ENCODE results near the gene BST2. TPM values are rescaled to one million over a fixed set of nuclear protein-coding genes. Genes with fewer than 3 reads are reported as not detected.

The BST2 gene
- total and polyA plus RNA-seq, 2 of the 4 experiments (the other 2 are of a cell fraction) = 0.18 to 0.92 TPM

GRCh38 chr19:17450264-17451075 lies 45.0 kb upstream of the BST2 start:
- Histone ChIP-seq H3K4ac (ENCODE audit: low read depth, low read length) (no peak overlapping the region), H4K91ac (ENCODE audit: insufficient read depth, low read depth, low read length) (no peak overlapping the region), H3K4me2 (ENCODE audit: low read depth, low read length) (no peak overlapping the region), H2AK9ac (replicated peaks; ENCODE audit: low read depth, low read length, poor library complexity) (no peak overlapping the region), H4K20me1 (ENCODE audit: insufficient read depth, low read length) (peaks cover 3% of the 10 kb centered on the region), H3K9ac (ENCODE audit: low read depth, low read length) (no peak overlapping the region), H3K27me3 (ENCODE audit: control insufficient read depth, insufficient read depth, low read length) (peaks cover 22% of the 10 kb centered on the region), H4K8ac (ENCODE audit: low read depth in 2 of 2, low read length in 2 of 2) (no peak overlapping the region), H3K27ac (ENCODE audit: insufficient read depth, low read length) (no peak overlapping the region), H3K18ac (ENCODE audit: low read depth, low read length) (no peak overlapping the region), H3K4me1 (ENCODE audit: control insufficient read depth, insufficient read depth, low read length) (no peaks in the 10 kb centered on the region), H3K36me3 (ENCODE audit: control insufficient read depth, insufficient read depth, low read length) (no peaks in the 10 kb centered on the region), H2BK120ac (ENCODE audit: low read depth, low read length) (no peak overlapping the region), H3K9me1 (ENCODE audit: insufficient read depth, low read length) (no peaks in the 10 kb centered on the region), H3K23ac (ENCODE audit: low read depth, low read length) (no peak overlapping the region), H2BK5ac (ENCODE audit: low read depth, low read length, poor library complexity, severe bottlenecking) (no peak overlapping the region), H2AFZ (replicated peaks; ENCODE audit: low read length, poor library complexity) (no peak overlapping the region), H4K5ac (ENCODE audit: low read depth, low read length) (no peak overlapping the region), H3K4me3 (ENCODE audit: insufficient read depth, low read depth, low read length) (no peak overlapping the region), H2BK15ac (ENCODE audit: low read depth, low read length) (no peak overlapping the region), H2AK5ac (ENCODE audit: low read depth, low read length) (no peak overlapping the region), H2BK20ac (ENCODE audit: low read depth, low read length) (no peak overlapping the region), H3K14ac (replicated peaks; ENCODE audit: low read depth, low read length) (no peak overlapping the region), H3K56ac (ENCODE audit: extremely low read depth, insufficient read depth, low read length) (no peak overlapping the region), H3K79me1 (ENCODE audit: low read depth in 1 of 2, low read length in 2 of 2) (no peaks in the 10 kb centered on the region), H3K9me3 (ENCODE audit: control insufficient read depth, insufficient read depth, low read length) (no peaks in the 10 kb centered on the region)
- dilution Hi-C loops (cut with HindIII; ENCODE audit: low sequenced_read_pairs, unreplicated experiment) (no loop called here), intact Hi-C loops (cut with micrococcal nuclease) (loop anchor here (10.0 kb wide), 2 partner anchors 314 to 404 kb away; partner anchors contain the start of gene RPL18A), in situ Hi-C loops (cut with MboI; ENCODE audit: low sequenced_read_pairs) (loop anchor here (10.0 kb wide), 1 partner anchor 404 kb away; the partner anchor contains the start of gene RPL18A)
- whole genome bisulfite sequencing, 2 experiments (ENCODE audit: extremely low coverage in 2 of 2, insufficient read length in 1 of 2) = 88% methylated on average over 4 of the region's 8 CpGs; no CpG with 5 or more reads in 1 of the 2 experiments
- no TSS peak for BruUV-seq (replicated peaks)
- ATAC-seq (ENCODE audit: low read depth) (no peak), DNase-seq (no peak)
- ChIA-PET POLR2A (ENCODE audit: unreplicated experiment) (no interaction called here), CTCF (no interaction called here)
- TF ChIP-seq FOS (IDR thresholded peaks at IDR 0.05; ENCODE audit: low read depth, low read length) = no peak

Measured in IMR-90 (cell line).